Mucosa of rectum (tissue), 2 donors: ENCODE measurements around the gene PRSS21.

ENCODE experiments used
- H3K27ac ChIP-seq, 2 donors: one replicate each; pipeline ENCODE4 v1.7.0; 2013; ENCODE audit warnings: inconsistent platforms in 2 of 2, low read depth in 2 of 2, low read length in 2 of 2
- H3K27me3 ChIP-seq, 2 donors: one replicate each; pipeline ENCODE4 v1.7.0; 2013; ENCODE audit warnings: low read length in 2 of 2; ENCODE audit not compliant: control insufficient read depth in 2 of 2, insufficient read depth in 2 of 2
- H3K36me3 ChIP-seq, 2 donors: one replicate each; pipeline ENCODE4 v1.7.0; 2013; ENCODE audit warnings: low read length in 2 of 2; ENCODE audit not compliant: control insufficient read depth in 2 of 2, insufficient read depth in 2 of 2
- H3K4me1 ChIP-seq, 2 donors: one replicate each; pipeline ENCODE4 v1.7.0; 2013; ENCODE audit warnings: low read length in 2 of 2, mild to moderate bottlenecking in 1 of 2; ENCODE audit not compliant: control insufficient read depth in 2 of 2, insufficient read depth in 2 of 2
- H3K4me3 ChIP-seq, 2 donors: one replicate each; pipeline ENCODE4 v1.7.0; 2013; ENCODE audit warnings: low read length in 2 of 2
- H3K9ac ChIP-seq, 2 donors: one replicate each; pipeline ENCODE4 v1.7.0; 2013; ENCODE audit warnings: low read length in 2 of 2, low read depth in 1 of 2, mild to moderate bottlenecking in 1 of 2
- H3K9me3 ChIP-seq, 2 donors: one replicate each; pipeline ENCODE4 v1.7.0; 2013; ENCODE audit warnings: low read length in 2 of 2; ENCODE audit not compliant: control insufficient read depth in 2 of 2
- donor health status: healthy.
- donor health status: Normal muscosa, but diverticular disease.

Gene PRSS21

GRCh38 chr16:2856061-2856670 lies 39.1 kb downstream of the PRSS21 start:
- Histone ChIP-seq H3K36me3 (no peaks in the 10 kb centered on the region), H3K4me1 (peaks cover 11 to 19% of the 10 kb centered on the region in 2 donors), H3K27me3 (peaks cover 0 to 3% of the 10 kb centered on the region in 2 donors), H3K4me3 (no peak overlapping the region), H3K27ac (no peak overlapping the region), H3K9me3 (no peaks in the 10 kb centered on the region), H3K9ac (no peak overlapping the region)

GRCh38 chr16:2856686-2857450 lies 39.8 kb downstream of the PRSS21 start:
- Histone ChIP-seq H3K27ac (no peak overlapping the region), H3K4me1 (peaks cover 11 to 19% of the 10 kb centered on the region in 2 donors), H3K4me3 (no peak overlapping the region), H3K9ac (no peak overlapping the region), H3K27me3 (peaks cover 0 to 3% of the 10 kb centered on the region in 2 donors), H3K9me3 (no peaks in the 10 kb centered on the region), H3K36me3 (no peaks in the 10 kb centered on the region)

GRCh38 chr16:2857451-2858244 lies 40.6 kb downstream of the PRSS21 start, which contains the start of gene PRSS22:
PRSS22 (minus strand) TSS chr16:2858170; CDS start chr16:2858104, 66 bp downstream.
- H3K36me3 ChIP-seq = no peaks in the 10 kb centered on the region
- H3K9me3 ChIP-seq = no peaks in the 10 kb centered on the region
- peak within 1 kb of the TSS; percentile 53 to 55 for H3K4me3 ChIP-seq
- peaks cover 11 to 19% of the 10 kb centered on the region in 2 donors for H3K4me1 ChIP-seq
- H3K9ac ChIP-seq = peak within 1 kb of the TSS in 1 of 2 donors; percentile 58
- peaks cover 0 to 3% of the 10 kb centered on the region in 2 donors for H3K27me3 ChIP-seq
- H3K27ac ChIP-seq = peak within 1 kb of the TSS; percentile 23 to 57

GRCh38 chr16:2858245-2859025 lies 41.4 kb downstream of the PRSS21 start:
- Histone ChIP-seq H3K9me3 (no peaks in the 10 kb centered on the region), H3K27ac (peak overlapping the region; percentile 23 to 57), H3K36me3 (no peaks in the 10 kb centered on the region), H3K27me3 (peaks cover 0 to 3% of the 10 kb centered on the region in 2 donors), H3K4me3 (peak overlapping the region; percentile 44 to 55), H3K9ac (peak overlapping the region in 1 of 2 donors; percentile 58), H3K4me1 (peaks cover 11 to 19% of the 10 kb centered on the region in 2 donors)

GRCh38 chr16:2859686-2860265 lies 42.7 kb downstream of the PRSS21 start:
- Histone ChIP-seq H3K27ac (no peak overlapping the region), H3K36me3 (no peaks in the 10 kb centered on the region), H3K9ac (no peak overlapping the region), H3K4me1 (peaks cover 11 to 19% of the 10 kb centered on the region in 2 donors), H3K27me3 (peaks cover 0 to 3% of the 10 kb centered on the region in 2 donors), H3K4me3 (no peak overlapping the region), H3K9me3 (no peaks in the 10 kb centered on the region)

GRCh38 chr16:2860826-2861567 lies 44.0 kb downstream of the PRSS21 start:
- Histone ChIP-seq H3K27me3 (peaks cover 4 to 5% of the 10 kb centered on the region in 2 donors), H3K9ac (no peak overlapping the region), H3K36me3 (no peaks in the 10 kb centered on the region), H3K4me1 (peaks cover 11 to 14% of the 10 kb centered on the region in 2 donors), H3K4me3 (no peak overlapping the region), H3K27ac (no peak overlapping the region), H3K9me3 (no peaks in the 10 kb centered on the region)

GRCh38 chr16:2865651-2866050 lies 48.6 kb downstream of the PRSS21 start:
- no peaks in the 10 kb centered on the region for H3K36me3 ChIP-seq
- H3K4me3 ChIP-seq = no peak overlapping the region
- no peaks in the 10 kb centered on the region for H3K9me3 ChIP-seq
- H3K9ac ChIP-seq = no peak overlapping the region
- no peak overlapping the region for H3K27ac ChIP-seq
- peaks cover 3 to 4% of the 10 kb centered on the region in 2 donors for H3K4me1 ChIP-seq
- H3K27me3 ChIP-seq = peaks cover 2 to 4% of the 10 kb centered on the region in 2 donors

- Histone ChIP-seq H3K9me3 (no peaks in the 10 kb centered on the region), H3K9ac (no peak overlapping the region), H3K27ac (no peak overlapping the region), H3K4me3 (no peak overlapping the region), H3K4me1 (peaks cover 3 to 4% of the 10 kb centered on the region in 2 donors), H3K36me3 (no peaks in the 10 kb centered on the region), H3K27me3 (peaks cover 2 to 4% of the 10 kb centered on the region in 2 donors)
These were observed 49.4 kb downstream of the PRSS21 start for GRCh38 chr16:2866431-2866830.

GRCh38 chr16:2867661-2867986 lies 50.6 kb downstream of the PRSS21 start:
- Histone ChIP-seq H3K9ac (peak overlapping the region; percentile 70 to 81), H3K9me3 (no peaks in the 10 kb centered on the region), H3K36me3 (no peaks in the 10 kb centered on the region), H3K27ac (peak overlapping the region; percentile 88 to 94), H3K27me3 (peaks cover 2 to 4% of the 10 kb centered on the region in 2 donors), H3K4me1 (peaks cover 3 to 4% of the 10 kb centered on the region in 2 donors), H3K4me3 (peak overlapping the region; percentile 80 to 84)
